ENCODE measurements around the gene EIF2B5.
"Not testable (repeated sequence)": the region's sequence is repeated elsewhere in the genome, so short reads cannot be mapped to it uniquely, and the experiment has no call there.

The EIF2B5 gene

DNA sequence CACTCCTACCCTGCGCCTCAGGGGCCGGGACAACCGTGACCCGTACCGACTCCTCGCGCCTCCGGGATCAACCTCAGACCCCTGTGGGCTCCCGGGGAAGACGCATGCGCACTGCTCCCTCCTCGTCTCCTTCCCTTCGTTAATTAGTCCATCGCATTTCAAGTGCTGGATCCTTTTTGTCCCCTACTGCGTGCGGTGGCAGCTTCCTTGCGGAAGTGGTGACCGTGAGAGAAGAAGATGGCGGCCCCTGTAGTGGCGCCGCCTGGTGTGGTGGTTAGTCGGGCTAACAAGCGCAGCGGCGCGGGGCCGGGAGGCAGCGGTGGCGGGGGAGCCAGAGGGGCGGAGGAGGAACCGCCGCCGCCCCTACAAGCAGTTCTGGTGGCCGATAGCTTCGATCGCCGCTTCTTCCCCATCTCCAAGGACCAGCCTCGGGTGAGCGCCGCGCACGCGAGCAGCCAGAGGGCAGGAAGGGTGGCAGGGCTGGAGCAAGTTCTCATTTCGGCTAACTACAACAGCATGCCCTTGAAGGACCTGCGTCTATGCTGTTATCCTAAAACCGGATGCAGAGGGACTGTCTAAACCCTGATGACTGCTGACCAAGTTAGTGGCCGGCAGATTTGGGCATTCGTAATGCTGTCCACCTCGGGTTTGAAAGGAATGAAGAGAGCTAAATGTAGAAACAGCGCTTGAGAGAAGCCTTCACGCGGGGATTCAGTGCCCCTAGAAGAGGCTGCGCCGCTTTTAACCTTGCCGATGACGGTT lies at the start of gene EIF2B5:
Gene EIF2B5 (plus strand): TSS at position 210 of the 762 bp plus-strand sequence. CDS start 28 bp downstream, at position 238.
- DNase-seq (ENCODE audit: low read depth in 3 of 3, low spot score in 1 of 3) = peak; percentile 65 to 73 (median 71)

GRCh38 chr3:184085389-184085852 lies 49.7 kb upstream of the EIF2B5 start:
- no peak for DNase-seq (ENCODE audit: low read depth in 3 of 3, low spot score in 1 of 3)

DNA sequence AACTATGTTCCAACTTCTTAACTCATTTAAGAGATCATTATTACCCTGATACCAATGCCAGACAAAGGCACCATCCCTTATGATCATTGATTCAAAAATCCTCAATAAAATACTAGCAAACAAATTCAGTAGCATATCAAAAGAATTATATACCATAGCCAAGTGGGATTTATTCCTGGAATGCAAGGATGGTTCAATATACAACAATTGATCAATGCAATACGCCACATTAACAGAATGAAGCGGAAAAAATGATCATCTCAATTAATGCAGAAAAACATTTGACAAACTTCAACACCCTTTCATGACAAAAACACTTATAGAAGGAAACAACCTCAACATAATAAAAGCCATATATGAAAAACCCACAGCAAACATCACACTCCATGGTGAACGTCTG lies 43.0 kb upstream of the EIF2B5 start:
- no peak for DNase-seq (ENCODE audit: low read depth in 3 of 3, low spot score in 1 of 3)

- DNase-seq (ENCODE audit: low read depth in 3 of 3, low spot score in 1 of 3) = no peak
Observed at GRCh38 chr3:184096811-184097383, 38.3 kb upstream of the EIF2B5 start, which contains the start of gene HTR3E. Gene HTR3E, plus strand, starts transcription at chr3:184097064. Its CDS starts 466 bp downstream, at chr3:184097530.

GRCh38 chr3:184097556-184097955 lies 37.6 kb upstream of the EIF2B5 start:
- DNase-seq (ENCODE audit: low read depth in 3 of 3, low spot score in 1 of 3) = no peak

DNA sequence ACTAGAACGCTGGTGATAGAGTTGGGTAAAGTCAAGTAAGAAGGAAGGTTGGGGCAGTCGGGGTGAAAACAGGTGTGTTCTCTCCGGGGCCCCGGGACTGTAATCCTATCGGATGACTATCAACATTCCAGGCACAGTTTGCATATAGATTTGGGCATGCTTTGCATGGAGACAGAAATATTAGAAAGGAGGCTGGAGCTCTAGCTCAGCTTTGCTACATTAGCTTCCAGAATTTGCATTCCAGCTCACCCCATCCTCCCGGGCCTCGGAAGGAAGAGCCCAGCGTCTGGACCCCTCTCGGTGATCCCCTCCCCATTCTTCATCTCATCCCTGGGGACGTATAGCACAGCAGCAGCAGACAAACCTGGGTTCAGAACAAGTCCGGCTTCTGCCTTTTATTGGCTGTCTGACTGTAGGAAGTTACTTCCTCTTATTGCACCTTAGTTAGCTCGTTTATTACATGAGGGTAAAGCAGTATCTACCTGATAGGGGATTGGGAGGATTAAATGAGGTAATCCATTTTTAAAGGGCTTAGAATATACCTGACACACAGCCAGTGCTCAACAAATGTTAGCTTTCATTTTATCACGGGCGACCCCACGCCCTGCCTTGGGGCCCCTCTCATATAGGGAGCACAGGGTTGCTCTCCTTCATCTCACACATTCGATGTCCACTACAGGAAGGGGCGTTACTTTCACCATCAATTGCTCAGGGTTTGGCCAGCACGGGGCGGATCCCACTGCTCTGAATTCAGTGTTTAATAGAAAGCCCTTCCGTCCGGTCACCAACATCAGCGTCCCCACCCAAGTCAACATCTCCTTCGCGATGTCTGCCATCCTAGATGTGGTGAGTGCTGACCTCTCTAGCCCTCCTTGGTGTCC lies 35.1 kb upstream of the EIF2B5 start:
- no peak for DNase-seq (ENCODE audit: low read depth in 3 of 3, low spot score in 1 of 3)

DNA sequence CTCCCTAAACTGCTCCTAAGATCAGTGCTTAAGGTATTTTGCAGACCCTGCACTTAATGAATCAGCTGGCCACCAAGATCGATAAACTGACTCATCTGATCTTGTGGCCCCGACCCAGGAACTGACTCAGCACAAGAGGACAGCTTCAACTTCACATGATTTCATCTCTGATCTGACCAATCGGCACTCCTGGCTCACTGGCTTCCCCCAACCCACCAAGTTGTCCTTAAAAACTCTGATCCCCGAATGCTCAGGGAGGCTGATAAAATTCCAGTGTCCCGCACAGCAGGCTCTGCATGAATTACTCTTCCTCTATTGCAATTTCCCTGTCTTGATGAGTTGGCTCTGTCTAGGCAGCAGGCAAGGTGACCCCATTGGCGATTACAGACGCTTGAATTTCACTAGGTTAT lies 24.8 kb upstream of the EIF2B5 start:
- DNase-seq (ENCODE audit: low read depth in 3 of 3, low spot score in 1 of 3) = no peak

- no peak for DNase-seq (ENCODE audit: low read depth in 3 of 3, low spot score in 1 of 3)
Observed at GRCh38 chr3:184116017-184116416, 19.1 kb upstream of the EIF2B5 start.

GRCh38 chr3:184117636-184118035 lies 17.5 kb upstream of the EIF2B5 start:
- no peak for DNase-seq (ENCODE audit: low read depth in 3 of 3, low spot score in 1 of 3)

DNA sequence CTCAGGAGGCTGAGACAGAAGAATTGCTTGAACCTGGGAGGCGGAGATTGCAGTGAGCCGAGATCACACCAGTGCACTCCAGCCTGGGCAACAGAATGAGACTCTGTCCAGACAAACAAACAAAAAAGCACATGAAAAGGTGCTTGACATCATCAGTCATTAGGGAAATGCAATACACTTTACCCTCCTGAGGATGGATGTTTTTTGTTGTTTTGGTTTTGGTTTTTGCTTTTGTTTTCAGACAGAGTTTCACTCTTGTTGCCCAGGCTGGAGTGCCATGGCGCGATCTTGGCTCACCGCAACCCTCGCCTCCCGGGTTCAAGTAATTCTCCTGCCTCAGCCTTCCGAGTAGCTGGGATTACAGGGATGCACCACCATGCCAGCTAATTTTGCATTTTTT lies 14.1 kb upstream of the EIF2B5 start:
- not testable (repeated sequence) for DNase-seq (ENCODE audit: low read depth in 3 of 3, low spot score in 1 of 3)

- no peak for DNase-seq (ENCODE audit: low read depth in 3 of 3, low spot score in 1 of 3)
Observed at GRCh38 chr3:184126006-184126405, 9.2 kb upstream of the EIF2B5 start.

GRCh38 chr3:184129012-184129411 lies 6.1 kb upstream of the EIF2B5 start:
- no peak for DNase-seq (ENCODE audit: low read depth in 3 of 3, low spot score in 1 of 3)

DNA sequence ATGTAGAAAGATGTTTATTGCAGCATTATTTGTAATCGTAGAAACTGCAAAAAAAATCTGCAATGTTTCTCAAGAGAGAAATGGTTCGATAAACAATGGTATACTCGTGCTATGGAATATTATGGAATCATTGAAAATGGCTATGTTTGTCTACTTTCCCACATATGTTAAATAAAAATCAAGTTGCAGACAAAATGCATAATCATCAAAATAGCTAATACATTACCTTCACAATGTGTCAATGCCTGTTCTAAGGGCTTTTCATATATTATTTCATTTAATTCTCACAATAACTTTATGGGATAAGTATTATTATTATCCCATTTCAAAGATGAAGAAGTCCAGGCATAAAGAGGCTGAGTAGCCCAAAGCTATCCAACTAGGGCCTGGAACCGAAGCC lies 2.2 kb upstream of the EIF2B5 start:
- no peak for DNase-seq (ENCODE audit: low read depth in 3 of 3, low spot score in 1 of 3)

DNA sequence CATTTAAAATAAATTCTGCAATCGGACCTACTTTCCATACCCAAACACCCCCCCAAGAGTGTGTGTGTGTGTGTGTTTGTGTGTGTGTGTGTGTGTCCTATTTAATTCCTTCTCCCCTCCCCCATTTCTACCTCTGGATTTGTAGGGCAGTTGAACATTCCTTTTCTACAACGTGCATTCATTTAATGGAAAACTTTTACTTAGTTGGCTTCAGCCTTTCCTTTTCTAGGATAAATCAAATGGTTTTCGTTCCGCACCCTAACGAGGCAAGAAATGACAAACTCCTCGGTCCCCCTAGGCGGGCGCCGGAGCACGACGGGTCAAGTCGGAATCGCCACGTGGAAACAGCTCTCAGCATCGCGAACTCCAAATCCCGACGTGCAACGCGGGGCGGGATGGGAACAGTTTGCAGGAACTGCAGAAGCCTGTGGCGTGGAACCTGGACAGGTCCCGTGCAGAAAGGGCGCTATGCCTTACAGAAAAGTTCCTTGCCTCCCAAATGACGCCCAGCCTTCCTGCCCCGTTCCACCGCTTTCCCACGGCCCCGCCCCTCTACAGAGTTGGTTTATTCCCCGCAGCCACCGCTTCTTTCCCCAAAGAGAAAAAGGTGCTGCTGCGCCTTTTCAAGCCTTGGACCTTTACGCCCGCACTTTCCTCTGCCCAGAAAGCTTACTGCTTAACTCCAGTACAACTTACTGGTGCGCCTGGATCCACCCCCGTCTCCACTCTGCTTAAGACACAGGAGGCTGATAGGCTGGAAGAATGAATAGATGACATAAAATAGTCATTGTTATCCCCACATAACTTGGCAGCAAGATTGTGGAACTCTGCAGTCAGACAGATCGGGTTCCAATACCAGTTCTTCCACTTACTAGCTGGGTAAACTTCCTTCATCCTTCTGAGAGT lies 1.1 kb upstream of the EIF2B5 start:
- peak in 1 of 3 donors; percentile 52 for DNase-seq (ENCODE audit: low read depth in 3 of 3, low spot score in 1 of 3)

DNA sequence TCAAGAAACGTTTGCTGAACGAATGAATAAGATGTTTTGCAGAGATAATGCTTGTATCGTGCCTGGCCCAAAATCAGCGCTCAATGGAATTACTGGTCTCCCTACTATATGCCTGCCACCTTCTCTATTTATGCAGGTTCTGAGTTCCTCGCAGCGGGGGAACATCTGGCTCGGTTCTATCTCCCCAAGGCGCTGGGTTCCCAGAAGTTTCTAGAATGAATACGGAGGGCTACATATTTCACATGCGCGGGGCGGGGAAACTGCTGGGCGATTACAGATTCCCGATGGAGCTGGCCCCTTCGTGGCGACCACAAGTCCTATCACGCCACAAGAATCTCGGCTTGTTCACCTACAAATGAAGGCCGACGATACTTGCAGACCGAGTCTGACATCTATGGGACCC lies 411 bp upstream of the EIF2B5 start:
- no peak for DNase-seq (ENCODE audit: low read depth in 3 of 3, low spot score in 1 of 3)

DNA sequence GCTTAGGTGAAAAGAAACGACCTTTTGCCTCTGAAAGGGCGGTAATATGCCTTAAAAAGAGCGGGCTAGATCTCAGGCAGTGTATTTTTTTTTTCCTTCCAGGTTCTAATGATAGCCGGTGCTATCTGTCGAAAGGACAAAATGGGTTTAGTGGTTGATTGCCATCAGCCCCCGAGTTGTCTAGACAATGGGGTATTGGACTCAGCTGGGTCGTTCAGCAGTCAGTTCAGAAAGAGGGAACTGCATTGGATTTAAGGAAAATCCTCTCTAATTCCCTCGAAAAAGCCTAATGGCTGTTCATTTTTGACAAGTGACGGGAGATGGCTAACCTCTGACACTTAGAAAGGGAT lies 728 bp downstream of the EIF2B5 start:
- DNase-seq (ENCODE audit: low read depth in 3 of 3, low spot score in 1 of 3) = no peak

- DNase-seq (ENCODE audit: low read depth in 3 of 3, low spot score in 1 of 3) = no peak
Observed at GRCh38 chr3:184140436-184140835, 5.3 kb downstream of the EIF2B5 start.

DNA sequence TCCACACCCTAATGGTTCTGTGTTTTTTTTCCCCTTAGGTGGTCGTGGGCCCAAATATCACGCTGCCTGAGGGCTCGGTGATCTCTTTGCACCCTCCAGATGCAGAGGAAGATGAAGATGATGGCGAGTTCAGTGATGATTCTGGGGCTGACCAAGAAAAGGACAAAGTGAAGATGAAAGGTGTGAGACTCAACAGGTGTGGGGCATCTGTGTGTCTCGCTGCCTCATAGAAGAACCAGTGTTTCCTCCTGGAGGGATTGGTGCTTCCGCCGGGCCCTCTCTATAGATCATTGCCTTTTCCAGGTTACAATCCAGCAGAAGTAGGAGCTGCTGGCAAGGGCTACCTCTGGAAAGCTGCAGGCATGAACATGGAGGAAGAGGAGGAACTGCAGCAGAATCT lies 7.0 kb downstream of the EIF2B5 start:
- DNase-seq (ENCODE audit: low read depth in 3 of 3, low spot score in 1 of 3) = no peak

GRCh38 chr3:184143327-184143726 lies 8.2 kb downstream of the EIF2B5 start:
- DNase-seq (ENCODE audit: low read depth in 3 of 3, low spot score in 1 of 3) = no peak

DNA sequence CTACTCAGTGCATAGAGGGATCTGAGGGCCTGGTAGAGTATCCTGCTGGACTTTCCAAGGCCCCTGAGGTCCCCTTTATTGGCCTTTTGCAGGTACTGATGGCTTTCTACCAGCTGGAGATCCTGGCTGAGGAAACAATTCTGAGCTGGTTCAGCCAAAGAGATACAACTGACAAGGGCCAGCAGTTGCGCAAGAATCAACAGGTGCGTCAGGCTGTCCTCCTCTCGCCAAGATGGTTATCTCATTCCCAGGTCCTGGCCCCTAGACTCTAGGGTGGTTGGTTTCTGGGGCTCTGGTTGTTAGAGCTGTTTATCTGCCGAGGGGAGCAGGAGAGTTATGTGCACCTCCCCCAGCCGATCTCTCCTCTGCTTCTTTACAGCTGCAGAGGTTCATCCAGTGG lies 9.3 kb downstream of the EIF2B5 start:
- DNase-seq (ENCODE audit: low read depth in 3 of 3, low spot score in 1 of 3) = no peak

DNA sequence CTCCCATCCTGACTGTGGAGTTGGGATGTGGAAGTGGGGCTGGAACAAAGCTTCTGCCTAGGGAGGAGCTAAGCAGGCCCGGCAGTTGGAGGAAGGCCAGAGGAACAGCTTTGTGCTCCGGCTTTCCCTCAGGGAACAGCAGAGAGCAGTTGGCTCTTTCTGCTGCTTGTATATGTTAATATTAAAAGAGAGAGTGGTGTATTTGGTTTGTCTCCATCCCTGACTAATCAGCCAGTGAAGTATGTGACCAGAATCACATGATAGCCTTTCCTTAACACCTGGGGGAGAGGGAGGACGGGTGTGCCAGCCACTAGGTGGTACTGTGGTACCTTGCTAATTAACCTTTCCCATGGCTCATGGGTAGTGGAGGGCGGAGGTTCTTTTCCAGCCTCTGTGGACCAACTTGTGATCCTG lies 10.0 kb downstream of the EIF2B5 start:
- no peak for DNase-seq (ENCODE audit: low read depth in 3 of 3, low spot score in 1 of 3)
